Thyroid gland (tissue), 4 donors: ENCODE data around the gene INSM1. TPM values are rescaled to one million over a fixed set of nuclear protein-coding genes. Genes with fewer than 3 reads are reported as not detected.

Experiments
- DNase-seq, 2 donors: peaks; one replicate each; pipeline ENCODE4 v3.0.0-alpha.2; 2019
- H3K27ac ChIP-seq, 3 donors: fragments of 200-600 bp; sonication (generic); 1 replicate in 2 of 3; 2 replicates in 1 of 3; pipeline ENCODE4 v1.5.1; 2016 to 2019; ENCODE audit warnings: mild to moderate bottlenecking in 1 of 3, moderate library complexity in 1 of 3
- H3K27me3 ChIP-seq: fragments of 200-600 bp; sonication (generic); one replicate; pipeline ENCODE4 v1.5.1; 2019
- H3K36me3 ChIP-seq, 2 donors: fragments of 200-600 bp; sonication (generic); one replicate each; pipeline ENCODE4 v1.5.1; 2016 to 2019
- H3K4me1 ChIP-seq, 2 donors: fragments of 200-600 bp; sonication (generic); one replicate each; pipeline ENCODE4 v1.5.1; 2017 to 2019
- H3K4me3 ChIP-seq, 3 donors: fragments of 200-600 bp; sonication (generic); replicated peaks in 1 of 3; 1 replicate in 2 of 3; 2 replicates in 1 of 3; pipeline ENCODE4 v1.5.1; 2016; ENCODE audit warnings: mild to moderate bottlenecking in 1 of 3
- H3K9me3 ChIP-seq: fragments of 200-600 bp; sonication (generic); one replicate; pipeline ENCODE4 v1.5.1; 2017
- POLR2A ChIP-seq, 2 donors: fragments of 450-650 bp; IDR thresholded peaks; one replicate each; pipeline ENCODE4 v1.6.1; 2017; ENCODE audit warnings: antibody characterized with exemption in 2 of 2, mild to moderate bottlenecking in 2 of 2, moderate library complexity in 1 of 2
- WGBS, 2 donors: methylation state at CpG; one replicate each; pipeline ENCODE4 v1.1.5; 2017; 5-methylcytosine and 5-hydroxymethylcytosine counted together
- intact Hi-C: fragments of 100-400 bp; cut with DNase I; formaldehyde crosslinking; loops from one replicate; pipeline ENCODE4 v1.15.1; 2023
- total RNA-seq, 4 donors: library from RNA; depleted of rRNA; stranded (reverse); fragments of >200 nt; gene quantifications; one replicate each; pipeline ENCODE4 v1.2.3, GENCODE V29; 2016
- TF ChIP-seq, protein P1 (sequence below), 6 experiments: fragments of 200-600 bp in 3 of 6; fragments of 450-650 bp in 3 of 6; sonication (generic) in 3 of 6; IDR thresholded peaks; one replicate each; pipeline ENCODE4 v1.5.1; 2016 to 2019; ENCODE audit warnings: antibody characterized with exemption in 6 of 6, mild to moderate bottlenecking in 2 of 6, inconsistent platforms in 1 of 6, moderate library complexity in 1 of 6

The INSM1 gene
- total RNA-seq, 4 donors from 2014 or later: 0.49 TPM; not detected in 3

- no peaks in the 10 kb centered on the region for H3K36me3 ChIP-seq
- 59 to 78% methylated on average over 6 of the region's 6 CpGs for WGBS, 2 donors
- no peaks in the 10 kb centered on the region for H3K9me3 ChIP-seq
Measured at GRCh38 chr20:20322912-20323311, 45.0 kb upstream of the INSM1 start.

DNA sequence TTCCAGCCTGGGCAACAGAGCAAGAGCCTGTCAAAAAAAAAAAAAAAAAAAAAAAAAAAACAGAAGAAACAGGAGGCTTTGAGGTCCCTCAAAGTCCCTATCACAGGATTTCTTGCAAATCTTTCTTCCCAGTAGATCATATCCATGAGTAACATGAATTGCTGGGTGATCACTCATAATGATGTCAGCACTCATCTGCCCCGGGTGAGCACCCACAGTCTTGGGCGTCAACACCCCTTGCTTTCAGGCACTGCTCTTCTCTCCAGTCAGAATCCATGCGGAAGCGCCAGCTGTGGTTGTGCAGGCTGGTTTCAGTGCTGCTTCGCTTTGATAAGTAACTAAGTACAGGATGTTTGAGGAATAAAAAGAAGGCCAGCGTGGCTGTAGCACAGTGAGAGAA lies 40.2 kb upstream of the INSM1 start:
- WGBS, 2 donors: 86 to 95% methylated on average over 6 of the region's 6 CpGs
- H3K4me1 ChIP-seq: no peaks in the 10 kb centered on the region
- TF ChIP-seq, protein P1, sequence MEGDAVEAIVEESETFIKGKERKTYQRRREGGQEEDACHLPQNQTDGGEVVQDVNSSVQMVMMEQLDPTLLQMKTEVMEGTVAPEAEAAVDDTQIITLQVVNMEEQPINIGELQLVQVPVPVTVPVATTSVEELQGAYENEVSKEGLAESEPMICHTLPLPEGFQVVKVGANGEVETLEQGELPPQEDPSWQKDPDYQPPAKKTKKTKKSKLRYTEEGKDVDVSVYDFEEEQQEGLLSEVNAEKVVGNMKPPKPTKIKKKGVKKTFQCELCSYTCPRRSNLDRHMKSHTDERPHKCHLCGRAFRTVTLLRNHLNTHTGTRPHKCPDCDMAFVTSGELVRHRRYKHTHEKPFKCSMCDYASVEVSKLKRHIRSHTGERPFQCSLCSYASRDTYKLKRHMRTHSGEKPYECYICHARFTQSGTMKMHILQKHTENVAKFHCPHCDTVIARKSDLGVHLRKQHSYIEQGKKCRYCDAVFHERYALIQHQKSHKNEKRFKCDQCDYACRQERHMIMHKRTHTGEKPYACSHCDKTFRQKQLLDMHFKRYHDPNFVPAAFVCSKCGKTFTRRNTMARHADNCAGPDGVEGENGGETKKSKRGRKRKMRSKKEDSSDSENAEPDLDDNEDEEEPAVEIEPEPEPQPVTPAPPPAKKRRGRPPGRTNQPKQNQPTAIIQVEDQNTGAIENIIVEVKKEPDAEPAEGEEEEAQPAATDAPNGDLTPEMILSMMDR (IDR thresholded peaks at IDR 0.05): no peak
- no peak for TF ChIP-seq POLR2A (IDR thresholded peaks at IDR 0.05)
- no peaks in the 10 kb centered on the region for H3K27me3 ChIP-seq
- no peak overlapping the region for H3K27ac ChIP-seq
- DNase-seq: no peak
- H3K9me3 ChIP-seq: no peaks in the 10 kb centered on the region
- H3K4me3 ChIP-seq: no peak overlapping the region
- no peaks in the 10 kb centered on the region for H3K36me3 ChIP-seq
- intact Hi-C loops: no loop called here

More at GRCh38 chr20:20322912-20323311, 45.0 kb upstream of the INSM1 start:
- intact Hi-C loops: no loop called here
- Histone ChIP-seq H3K4me3 (no peak overlapping the region), H3K4me1 (no peaks in the 10 kb centered on the region), H3K27me3 (no peaks in the 10 kb centered on the region), H3K27ac (no peak overlapping the region)
- TF ChIP-seq POLR2A (IDR thresholded peaks at IDR 0.05): no peak
- TF ChIP-seq, protein P1 (IDR thresholded peaks at IDR 0.05): no peak
- no peak for DNase-seq

GRCh38 chr20:20329564-20329963 lies 38.3 kb upstream of the INSM1 start:
- H3K36me3 ChIP-seq: no peaks in the 10 kb centered on the region
- H3K27me3 ChIP-seq: no peaks in the 10 kb centered on the region
- H3K27ac ChIP-seq: no peak overlapping the region
- no peak overlapping the region for H3K4me3 ChIP-seq
- no peaks in the 10 kb centered on the region for H3K4me1 ChIP-seq
- no peak for DNase-seq
- no peaks in the 10 kb centered on the region for H3K9me3 ChIP-seq
- TF ChIP-seq, protein P1 (IDR thresholded peaks at IDR 0.05): no peak
- TF ChIP-seq POLR2A (IDR thresholded peaks at IDR 0.05): no peak
- intact Hi-C loops: no loop called here
- 92 to 93% methylated on average over 13 of the region's 13 CpGs for WGBS, 2 donors

DNA sequence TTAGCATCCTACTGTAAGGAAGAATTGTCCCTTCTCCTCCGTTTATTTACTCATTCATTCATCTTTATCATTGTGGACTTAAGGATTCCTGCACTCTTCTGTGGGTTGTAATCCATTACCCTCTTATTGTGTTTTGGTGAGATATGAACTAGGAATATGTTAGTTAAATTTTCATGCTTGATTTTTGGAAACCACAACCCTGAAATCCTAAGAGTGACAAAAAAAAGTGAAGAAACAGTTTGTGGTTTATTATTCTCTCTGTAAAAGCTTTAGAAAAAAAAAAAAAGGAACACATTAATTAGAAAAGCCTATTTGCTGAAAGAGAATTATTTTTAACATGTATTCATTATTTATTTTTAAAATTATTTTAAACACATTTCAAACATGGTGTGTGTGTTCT lies 36.7 kb upstream of the INSM1 start:
- Histone ChIP-seq H3K27ac (no peak overlapping the region), H3K27me3 (no peaks in the 10 kb centered on the region), H3K36me3 (no peaks in the 10 kb centered on the region), H3K9me3 (no peaks in the 10 kb centered on the region), H3K4me3 (no peak overlapping the region), H3K4me1 (no peaks in the 10 kb centered on the region)
- TF ChIP-seq, protein P1 (IDR thresholded peaks at IDR 0.05): no peak
- no peak for TF ChIP-seq POLR2A (IDR thresholded peaks at IDR 0.05)
- 50 to 53% methylated on average over 1 of the region's 1 CpG for WGBS, 2 donors
- intact Hi-C loops: no loop called here
- DNase-seq: no peak

DNA sequence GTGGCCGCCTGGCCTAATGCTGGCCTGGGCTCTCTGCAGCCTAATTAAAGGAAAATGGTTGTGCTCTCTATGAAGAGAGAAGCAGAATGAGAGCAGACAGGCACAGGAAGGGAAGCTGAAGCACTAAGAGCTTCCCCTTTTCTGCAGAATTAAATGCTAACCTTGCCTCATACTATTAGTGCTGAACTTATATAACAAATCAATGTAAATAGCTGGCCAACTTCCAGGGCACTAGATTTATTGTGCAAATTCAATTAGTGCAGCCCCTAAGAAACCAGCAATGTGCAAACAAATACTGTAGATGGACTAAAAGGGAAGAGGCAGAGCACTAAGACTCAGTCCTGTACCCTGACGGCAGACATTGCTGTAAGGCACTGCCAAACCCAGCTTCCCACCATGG lies 36.1 kb upstream of the INSM1 start:
- Histone ChIP-seq H3K36me3 (no peaks in the 10 kb centered on the region), H3K27ac (no peak overlapping the region), H3K27me3 (no peaks in the 10 kb centered on the region), H3K4me3 (no peak overlapping the region), H3K9me3 (no peaks in the 10 kb centered on the region), H3K4me1 (no peaks in the 10 kb centered on the region)
- TF ChIP-seq, protein P1 (IDR thresholded peaks at IDR 0.05): no peak
- TF ChIP-seq POLR2A (IDR thresholded peaks at IDR 0.05): no peak
- WGBS, 2 donors: 88 to 93% methylated on average over 2 of the region's 2 CpGs
- intact Hi-C loops: no loop called here
- DNase-seq: no peak
